ENCODE data around the gene AIF1L. TPM values are rescaled to one million over a fixed set of nuclear protein-coding genes. Genes with fewer than 3 reads are reported as not detected.

AIF1L gene
- total and polyA plus RNA-seq, 2 of the 13 experiments (the other 11 are each of a cell fraction or from before 2014, with no cell fraction given): 12.4 to 36.5 TPM

GRCh38 chr9:131122158-131122557, 25.8 kb downstream of the AIF1L start (continued):
- TF ChIP-seq POLR2A (IDR thresholded peaks at IDR 0.05; ENCODE audit: insufficient read depth in 1 of 2, low read depth in 2 of 2, low read length in 2 of 2) (peak in 1 of 2 experiments; percentile 32; a peak in 1 of 4 replicates), HNF1A (IDR thresholded peaks at IDR 0.05; ENCODE audit: low read depth) (peak; percentile 21; the same call in 1 of the 2 replicates), HNF1A (CRISPR knock-in tag; IDR thresholded peaks at IDR 0.05; ENCODE audit: borderline replicate concordance) (peak; percentile 30; the same call in 1 of the 2 replicates), ZFY (CRISPR knock-in tag; IDR thresholded peaks at IDR 0.05) (peak; percentile 44; the same call in 1 of the 2 replicates), TSC22D2 (CRISPR knock-in tag; IDR thresholded peaks at IDR 0.05; ENCODE audit: borderline replicate concordance) (0 out of 2 replicates have a peak, but pooled peaks have one; percentile 20), ZBED4 (CRISPR knock-in tag; IDR thresholded peaks at IDR 0.05; ENCODE audit: borderline replicate concordance) (no peak), EHMT2 (IDR thresholded peaks at IDR 0.05; ENCODE audit: borderline replicate concordance, low read depth, low read length) (peak; percentile 77), AKAP8 (CRISPR knock-in tag; IDR thresholded peaks at IDR 0.05) (0 out of 2 replicates have a peak, but pooled peaks have one; percentile 21), ZFP1 (CRISPR knock-in tag; IDR thresholded peaks at IDR 0.05) (0 out of 2 replicates have a peak, but pooled peaks have one; percentile 54), HDAC1 (CRISPR knock-in tag; IDR thresholded peaks at IDR 0.05) (0 out of 2 replicates have a peak, but pooled peaks have one; percentile 19), CREM (IDR thresholded peaks at IDR 0.05) (0 out of 2 replicates have a peak, but pooled peaks have one; percentile 18), CREM (CRISPR knock-in tag; IDR thresholded peaks at IDR 0.05) (no peak), AHDC1 (CRISPR knock-in tag; IDR thresholded peaks at IDR 0.05; ENCODE audit: borderline replicate concordance) (0 out of 2 replicates have a peak, but pooled peaks have one; percentile 37)
